Smooth muscle cell of the pulmonary artery (primary cell): ENCODE results near the gene CRLF3. TPM values are rescaled to one million over a fixed set of nuclear protein-coding genes. Genes with fewer than 3 reads are reported as not detected.

Source experiments
- total RNA-seq: library from RNA; depleted of rRNA; stranded (reverse); fragments of >200 nt; gene quantifications from 2 replicates; pipeline ENCODE4 v1.2.3, GENCODE V29; 2014

The CRLF3 gene, protein sequence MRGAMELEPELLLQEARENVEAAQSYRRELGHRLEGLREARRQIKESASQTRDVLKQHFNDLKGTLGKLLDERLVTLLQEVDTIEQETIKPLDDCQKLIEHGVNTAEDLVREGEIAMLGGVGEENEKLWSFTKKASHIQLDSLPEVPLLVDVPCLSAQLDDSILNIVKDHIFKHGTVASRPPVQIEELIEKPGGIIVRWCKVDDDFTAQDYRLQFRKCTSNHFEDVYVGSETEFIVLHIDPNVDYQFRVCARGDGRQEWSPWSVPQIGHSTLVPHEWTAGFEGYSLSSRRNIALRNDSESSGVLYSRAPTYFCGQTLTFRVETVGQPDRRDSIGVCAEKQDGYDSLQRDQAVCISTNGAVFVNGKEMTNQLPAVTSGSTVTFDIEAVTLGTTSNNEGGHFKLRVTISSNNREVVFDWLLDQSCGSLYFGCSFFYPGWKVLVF
- total RNA-seq = 12.9 and 17.1 TPM in 2 replicates

GRCh38 chr17:30824356-30825145 is at the start of gene CRLF3:
CRLF3 (minus strand) TSS chr17:30824692; CDS start chr17:30824651, 41 bp downstream.

GRCh38 chr17:30831663-30832437 is 7.4 kb upstream of the CRLF3 start, which contains the start of gene ATAD5:
ATAD5 (plus strand) TSS chr17:30831966; CDS start chr17:30832348, 382 bp downstream.

Other genes with a start within 250 kb of the CRLF3 start
- gene ATAD5, start 7.3 kb upstream of the CRLF3 start, total RNA-seq = 0.79 and 1.1 TPM in 2 replicates
- 8.6 and 9.2 TPM in 2 replicates for gene TEFM, start 81.5 kb upstream of the CRLF3 start, total RNA-seq
- 2.6 and 3.3 TPM in 2 replicates for gene ADAP2, start 97.3 kb upstream of the CRLF3 start, total RNA-seq
- gene RNF135, start 146.3 kb upstream of the CRLF3 start, total RNA-seq = 11.1 and 11.2 TPM in 2 replicates